ENCODE measurements around the gene PDGFRA. TPM values are rescaled to one million over a fixed set of nuclear protein-coding genes. Genes with fewer than 3 reads are reported as not detected.

PDGFRA gene
- total RNA-seq, 1 experiment from 2014 or later = 6.8 TPM

GRCh38 chr4:54228056-54228527 lies 1.0 kb upstream of the PDGFRA start:
- Histone ChIP-seq H3T11ph (ENCODE audit: low read length) (no peak overlapping the region), H2AFZ (ENCODE audit: low read length) (no peak overlapping the region), H4K5ac (ENCODE audit: insufficient read length, low read depth, low read length) (no peak overlapping the region), H3K23me2 (ENCODE audit: insufficient read length, low read depth, low read length, poor library complexity, severe bottlenecking) (peaks cover 41% of the 10 kb centered on the region), H2AK5ac (ENCODE audit: insufficient read length, low read length) (no peak overlapping the region), H3K9ac (ENCODE audit: extremely low read depth, insufficient read length, low read length) (no peak overlapping the region), H2BK20ac (ENCODE audit: low read depth, low read length, poor library complexity, severe bottlenecking) (no peak overlapping the region), H3K56ac (ENCODE audit: insufficient read length, low read depth, low read length) (no peak overlapping the region), H3K79me2 (ENCODE audit: insufficient read depth, low read length) (no peaks in the 10 kb centered on the region), H2BK15ac (ENCODE audit: low read depth, low read length) (no peak overlapping the region), H4K8ac (replicated peaks; ENCODE audit: insufficient read length, low read depth, low read length) (no peak overlapping the region), H3K18ac (ENCODE audit: insufficient read length, low read depth, low read length) (no peak overlapping the region), H3K4me1 (ENCODE audit: insufficient read depth, low read length) (no peaks in the 10 kb centered on the region; the same call in 1 of the 2 replicates), H2BK12ac (ENCODE audit: insufficient read length, low read depth, low read length) (no peak overlapping the region), H2BK120ac (ENCODE audit: low read depth, low read length, poor library complexity, severe bottlenecking) (no peak overlapping the region), H3K27ac (ENCODE audit: insufficient read length, low read depth, low read length) (no peak overlapping the region), H3K4me2 (ENCODE audit: insufficient read depth, insufficient read length, low read length) (peak overlapping the region; percentile 89), H2BK5ac (ENCODE audit: insufficient read length, low read length) (no peak overlapping the region), H3K9me3 (ENCODE audit: control insufficient read depth, low read depth, low read length) (no peaks in the 10 kb centered on the region), H3K23ac (ENCODE audit: insufficient read length, low read depth, low read length) (no peak overlapping the region), H3K27me3 (ENCODE audit: insufficient read depth, low read length) (peaks cover 80% of the 10 kb centered on the region), H4K91ac (ENCODE audit: insufficient read length, low read depth, low read length) (no peak overlapping the region), H3K14ac (ENCODE audit: insufficient read depth, low read length) (no peak overlapping the region), H3K4ac (ENCODE audit: low read depth, low read length) (no peak overlapping the region), H4K20me1 (ENCODE audit: control insufficient read depth, insufficient read depth, insufficient read length) (no peaks in the 10 kb centered on the region), H3K79me1 (ENCODE audit: insufficient read depth, low read depth, low read length, poor library complexity, severe bottlenecking) (no peaks in the 10 kb centered on the region)
- Mint-ChIP-seq H3K4me3 (peak overlapping the region; percentile 62 to 81), H3K36me3 (ENCODE audit: insufficient read depth in 1 of 3, low read depth in 3 of 3) (no peaks in the 10 kb centered on the region), H3K27ac (no peak overlapping the region), H3K9me3 (peaks cover 1 to 9% of the 10 kb centered on the region in 2 experiments; a peak in 3 of 5 replicates), H3K27me3 (ENCODE audit: low read depth) (peaks cover 97% of the 10 kb centered on the region), H3K4me1 (peaks cover 48 to 65% of the 10 kb centered on the region in 2 experiments)
- DNase-seq = peak; percentile 84
- no CpG with 5 or more reads among the region's 29 CpGs for WGBS (ENCODE audit: extremely low coverage, insufficient read length, low lambda C conversion rate)
- TF ChIP-seq, protein P1, sequence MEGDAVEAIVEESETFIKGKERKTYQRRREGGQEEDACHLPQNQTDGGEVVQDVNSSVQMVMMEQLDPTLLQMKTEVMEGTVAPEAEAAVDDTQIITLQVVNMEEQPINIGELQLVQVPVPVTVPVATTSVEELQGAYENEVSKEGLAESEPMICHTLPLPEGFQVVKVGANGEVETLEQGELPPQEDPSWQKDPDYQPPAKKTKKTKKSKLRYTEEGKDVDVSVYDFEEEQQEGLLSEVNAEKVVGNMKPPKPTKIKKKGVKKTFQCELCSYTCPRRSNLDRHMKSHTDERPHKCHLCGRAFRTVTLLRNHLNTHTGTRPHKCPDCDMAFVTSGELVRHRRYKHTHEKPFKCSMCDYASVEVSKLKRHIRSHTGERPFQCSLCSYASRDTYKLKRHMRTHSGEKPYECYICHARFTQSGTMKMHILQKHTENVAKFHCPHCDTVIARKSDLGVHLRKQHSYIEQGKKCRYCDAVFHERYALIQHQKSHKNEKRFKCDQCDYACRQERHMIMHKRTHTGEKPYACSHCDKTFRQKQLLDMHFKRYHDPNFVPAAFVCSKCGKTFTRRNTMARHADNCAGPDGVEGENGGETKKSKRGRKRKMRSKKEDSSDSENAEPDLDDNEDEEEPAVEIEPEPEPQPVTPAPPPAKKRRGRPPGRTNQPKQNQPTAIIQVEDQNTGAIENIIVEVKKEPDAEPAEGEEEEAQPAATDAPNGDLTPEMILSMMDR (conservative IDR thresholded peaks at IDR 0.05) = peak; percentile 92
